Spleen (tissue), 7 donors: ENCODE results near the gene G3BP1.

Experiments
- CTCF ChIP-seq, 11 experiments: fragments of 200-600 bp in 7 of 11; fragments of 450-650 bp in 4 of 11; sonication (generic) in 4 of 11; IDR thresholded peaks in 8 of 11; conservative IDR thresholded peaks in 3 of 11; 1 replicate in 7 of 11; 2 replicates in 4 of 11; pipeline versions ENCODE4 v1.4.0 to v1.8.0; 2016 to 2021; ENCODE audit warnings: antibody characterized with exemption in 11 of 11, inconsistent platforms in 4 of 11, mild to moderate bottlenecking in 1 of 11
- POLR2A ChIP-seq, 3 donors: fragments of 450-650 bp; IDR thresholded peaks; one replicate each; pipeline ENCODE4 v1.5.1; 2017; ENCODE audit warnings: antibody characterized with exemption in 3 of 3, mild to moderate bottlenecking in 1 of 3
- POLR2AphosphoS5 ChIP-seq, 3 donors: sonication (generic); formaldehyde crosslinking; IDR thresholded peaks; one replicate each; pipeline ENCODE4 v1.5.1; 2017; ENCODE audit warnings: antibody characterized with exemption in 3 of 3
- donor health status: DM: no; HTN: no; CAD: no; lungs with moderate emphysema.
- donor health status: DM: no; HTN: no; CAD: no.
- donor health status: DM: no; HTN: no; CAD: no.

DNA sequence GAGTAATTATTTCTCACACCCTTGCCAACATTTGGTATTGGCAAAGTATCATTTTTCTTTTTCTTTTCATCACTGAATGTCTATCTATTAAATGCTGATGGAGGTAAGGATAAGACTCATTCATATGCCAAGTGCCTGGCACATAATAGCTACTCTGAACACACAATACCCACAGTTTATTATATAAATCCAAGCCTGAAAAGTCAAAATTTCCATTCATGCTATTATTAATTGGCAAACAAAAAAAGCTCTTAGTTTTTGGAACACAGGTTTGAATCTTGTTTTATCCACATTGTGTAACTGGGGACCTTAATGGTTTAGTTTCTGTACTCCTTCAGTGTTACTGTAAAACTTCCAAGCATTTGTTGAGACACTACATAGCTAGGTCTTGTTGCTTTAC, 7.0 kb upstream of the G3BP1 start:
- TF ChIP-seq POLR2A (IDR thresholded peaks at IDR 0.05) (no peak), CTCF (IDR thresholded peaks at IDR 0.05 in 8 of 11, conservative IDR thresholded peaks at IDR 0.05 in 3 of 11) (no peak), POLR2AphosphoS5 (IDR thresholded peaks at IDR 0.05) (no peak)
